ENCODE results near the gene HOMER2. TPM values are rescaled to one million over a fixed set of nuclear protein-coding genes. Genes with fewer than 3 reads are reported as not detected.

Gene HOMER2
- total and polyA plus RNA-seq, 4 donors = 4.3 to 62.0 (median 23.6) TPM

GRCh38 chr15:82810061-82810889 lies 142.2 kb downstream of the HOMER2 start:
- peaks cover 2 to 11% (median 9%) of the 10 kb centered on the region in 4 donors for H3K36me3 ChIP-seq (ENCODE audit: control insufficient read depth in 4 of 4, insufficient read depth in 3 of 4, low read depth in 1 of 4, low read length in 3 of 4)
- H3K9ac ChIP-seq (ENCODE audit: low read depth in 1 of 2, low read length in 2 of 2) = peak overlapping the region; percentile 67 to 90
- peak; percentile 64 for DNase-seq (ENCODE audit: low spot score)
- under 1% methylated on average over 81 of the region's 81 CpGs for WGBS
- H3K4me1 ChIP-seq (ENCODE audit: control insufficient read depth in 4 of 4, insufficient read depth in 4 of 4, low read length in 3 of 4) = peaks cover 2 to 19% (median 10%) of the 10 kb centered on the region in 4 donors
- peak overlapping the region; percentile 81 to 98 (median 90) for H3K4me3 ChIP-seq (ENCODE audit: low read depth in 1 of 3, low read length in 3 of 3)
- peak overlapping the region; percentile 92 to 98 for H3K27ac ChIP-seq (ENCODE audit: low read depth in 1 of 2, low read length in 2 of 2)
- TF ChIP-seq YY1 (IDR thresholded peaks at IDR 0.05) = peak; percentile 31
- TF ChIP-seq SP1 (IDR thresholded peaks at IDR 0.05) = peak; percentile 24
- TF ChIP-seq GABPA (IDR thresholded peaks at IDR 0.05 in 1 of 2, conservative IDR thresholded peaks at IDR 0.05 in 1 of 2) = peak in 1 of 2 donors; percentile 25
- TF ChIP-seq FOXA2 (IDR thresholded peaks at IDR 0.05) = no peak
- no peak for TF ChIP-seq MAX (IDR thresholded peaks at IDR 0.05)
- peak in 1 of 2 donors; percentile 20 for TF ChIP-seq RAD21 (IDR thresholded peaks at IDR 0.05)
- peak; percentile 4 to 27 for TF ChIP-seq HNF4A (conservative IDR thresholded peaks at IDR 0.05)
- H3K27me3 ChIP-seq (ENCODE audit: control insufficient read depth in 4 of 4, insufficient read depth in 4 of 4, low read length in 3 of 4) = no peaks in the 10 kb centered on the region
- no peaks in the 10 kb centered on the region for H3K9me3 ChIP-seq (ENCODE audit: control insufficient read depth in 4 of 4, low read length in 3 of 4)

- H3K9me3 ChIP-seq (ENCODE audit: control insufficient read depth in 4 of 4, low read length in 3 of 4) = no peaks in the 10 kb centered on the region
- H3K4me1 ChIP-seq (ENCODE audit: control insufficient read depth in 4 of 4, insufficient read depth in 4 of 4, low read length in 3 of 4) = peaks cover 2 to 19% (median 10%) of the 10 kb centered on the region in 4 donors
- H3K9ac ChIP-seq (ENCODE audit: low read depth in 1 of 2, low read length in 2 of 2) = peak within 1 kb of the TSS; percentile 67 to 90
- H3K27ac ChIP-seq (ENCODE audit: low read depth in 1 of 2, low read length in 2 of 2) = peak within 1 kb of the TSS; percentile 92 to 98
- TF ChIP-seq RXRA (IDR thresholded peaks at IDR 0.05) (peak in 1 of 2 donors; percentile 34), RAD21 (IDR thresholded peaks at IDR 0.05) (peak in 1 of 2 donors; percentile 17), NR2F2 (IDR thresholded peaks at IDR 0.05) (peak; percentile 44), FOXA2 (IDR thresholded peaks at IDR 0.05) (no peak), REST (IDR thresholded peaks at IDR 0.05) (peak; percentile 77), FOXA1 (IDR thresholded peaks at IDR 0.05) (no peak), ATF3 (IDR thresholded peaks at IDR 0.05) (peak; percentile 28), TAF1 (conservative IDR thresholded peaks at IDR 0.05) (peak; percentile 80), SP1 (IDR thresholded peaks at IDR 0.05) (peak; percentile 97), YY1 (IDR thresholded peaks at IDR 0.05) (peak; percentile 93), CTCF (IDR thresholded peaks at IDR 0.05; ENCODE audit: low read depth, low read length, missing input control) (no peak), HNF4G (IDR thresholded peaks at IDR 0.05) (no peak), HNF4A (conservative IDR thresholded peaks at IDR 0.05) (peak in 1 of 2 donors; percentile 29), JUND (IDR thresholded peaks at IDR 0.05) (peak in 1 of 2 donors; percentile 29), ZBTB33 (IDR thresholded peaks at IDR 0.05) (peak; percentile 23), MAX (IDR thresholded peaks at IDR 0.05) (peak; percentile 9), EGR1 (IDR thresholded peaks at IDR 0.05; ENCODE audit: low read depth in 2 of 2) (no peak), GABPA (IDR thresholded peaks at IDR 0.05 in 1 of 2, conservative IDR thresholded peaks at IDR 0.05 in 1 of 2) (peak in 1 of 2 donors; percentile 75)
- peak; percentile 98 for DNase-seq (ENCODE audit: low spot score)
- peaks cover 0 to 11% (median 9%) of the 10 kb centered on the region in 4 donors for H3K36me3 ChIP-seq (ENCODE audit: control insufficient read depth in 4 of 4, insufficient read depth in 3 of 4, low read depth in 1 of 4, low read length in 3 of 4)
- H3K27me3 ChIP-seq (ENCODE audit: control insufficient read depth in 4 of 4, insufficient read depth in 4 of 4, low read length in 3 of 4) = no peaks in the 10 kb centered on the region
- under 1% methylated on average over 67 of the region's 67 CpGs for WGBS
- peak within 1 kb of the TSS; percentile 81 to 98 (median 90) for H3K4me3 ChIP-seq (ENCODE audit: low read depth in 1 of 3, low read length in 3 of 3)
These were observed 143.0 kb downstream of the HOMER2 start, which contains the start of gene WHAMM for GRCh38 chr15:82809308-82810060. TSS of gene WHAMM (plus strand) at chr15:82809628. CDS start at chr15:82809727, 99 bp downstream.
